ENCODE data around the gene KCNN1. TPM values are rescaled to one million over a fixed set of nuclear protein-coding genes. Genes with fewer than 3 reads are reported as not detected.

KCNN1 gene
- total RNA-seq, 1 experiment from 2014 or later = 0.61 TPM

- CTCF ChIA-PET = interaction anchor here (0.6 kb wide), 1 partner anchor 21 kb away, joined by 6 read pairs; no protein-coding TSS in a partner anchor
- peaks cover 0 to 10% of the 10 kb centered on the region in 2 experiments; a peak in 2 of 4 replicates for H3K4me1 ChIP-seq (ENCODE audit: control insufficient read depth in 1 of 2, insufficient read depth in 2 of 2, low read length in 2 of 2)
Observed at GRCh38 chr19:17969096-17969792, 2.3 kb downstream of the KCNN1 start.

More at GRCh38 chr19:17969096-17969792, 2.3 kb downstream of the KCNN1 start:
- H3K9me2 ChIP-seq (ENCODE audit: insufficient read depth) = no peaks in the 10 kb centered on the region
- TF ChIP-seq MAX (IDR thresholded peaks at IDR 0.05) (no peak), SP1 (IDR thresholded peaks at IDR 0.05; ENCODE audit: low read depth) (no peak), SRF (IDR thresholded peaks at IDR 0.05; ENCODE audit: low read depth) (no peak), CEBPB (IDR thresholded peaks at IDR 0.05; ENCODE audit: low read depth) (no peak), EGR1 (IDR thresholded peaks at IDR 0.05; ENCODE audit: low read depth) (no peak), ATF3 (IDR thresholded peaks at IDR 0.05) (no peak), ZFX (IDR thresholded peaks at IDR 0.05) (no peak), ZNF274 (IDR thresholded peaks at IDR 0.05; ENCODE audit: low read depth, low read length) (no peak), SIN3A (IDR thresholded peaks at IDR 0.05; ENCODE audit: low read depth) (no peak), YY1 (IDR thresholded peaks at IDR 0.05; ENCODE audit: extremely low read depth, insufficient replicate concordance, low read depth, low read length) (no peak), TCF7L2 (IDR thresholded peaks at IDR 0.05; ENCODE audit: borderline replicate concordance, extremely low read depth, insufficient read depth, insufficient read length) (no peak), JUND (IDR thresholded peaks at IDR 0.05) (no peak), CTCF (IDR thresholded peaks at IDR 0.05 in 2 of 3, conservative IDR thresholded peaks at IDR 0.05 in 1 of 3; ENCODE audit: borderline replicate concordance in 1 of 3, insufficient read depth in 1 of 3, low read depth in 2 of 3, low read length in 2 of 3) (no peak)
- intact Hi-C loops (cut with micrococcal nuclease) = no loop called here
- ChIA-PET POLR2A (no interaction called here), RAD21 (ENCODE audit: low non-redundant PET in 1 of 2, low total read pairs in 2 of 2, uncharacterized antibody in 2 of 2, unreplicated experiment in 2 of 2) (no interaction called here)
- no peaks in the 10 kb centered on the region for H3K27me3 ChIP-seq (ENCODE audit: insufficient read depth, low read length)
- ATAC-seq (no peak), DNase-seq (ENCODE audit: low read depth, low spot score) (no peak)
- H3K79me2 ChIP-seq (ENCODE audit: insufficient read depth, low read length) = no peaks in the 10 kb centered on the region
- H3K9me3 ChIP-seq (ENCODE audit: control insufficient read depth in 1 of 2, insufficient read depth in 1 of 2, low read depth in 1 of 2, low read length in 2 of 2) = no peaks in the 10 kb centered on the region
- no peak overlapping the region for H2AFZ ChIP-seq (ENCODE audit: low read depth, low read length, poor library complexity, severe bottlenecking)
- H3K9ac ChIP-seq (ENCODE audit: low read length) = no peak overlapping the region
- no peak overlapping the region for H3K4me3 ChIP-seq (replicated peaks in 1 of 2; ENCODE audit: low read depth in 1 of 2, low read length in 2 of 2)
- H3K27ac ChIP-seq (ENCODE audit: low read depth, low read length) = no peak overlapping the region
- no TSS peak for BruUV-seq (replicated peaks)
- H3K36me3 ChIP-seq (ENCODE audit: control insufficient read depth in 1 of 2, insufficient read depth in 2 of 2, low read length in 2 of 2) = no peaks in the 10 kb centered on the region
- no peaks in the 10 kb centered on the region for H4K20me1 ChIP-seq (ENCODE audit: insufficient read depth)
- no peak overlapping the region for H3K4me2 ChIP-seq (ENCODE audit: low read length)

All from HCT116 (cell line).